Endothelial cell of umbilical vein (primary cell): ENCODE results near the gene RND1. TPM values are rescaled to one million over a fixed set of nuclear protein-coding genes. Genes with fewer than 3 reads are reported as not detected.

ENCODE experiments used
- BruUV-seq: library from RNA; stranded (reverse); fragments of 400-500 nt; replicated peaks from 2 replicates; lab custom pipeline; 2021; lab: Mats Ljungman, UMichigan
- CTCF ChIA-PET: fragments of 300-600, 350-600 bp; sonication (Branson Sonifier 250); formaldehyde crosslinking; loops from one replicate; lab custom pipeline; 2021; ENCODE audit warnings: antibody characterized with exemption, inconsistent platforms; lab: Charles Lee
- POLR2A ChIA-PET: fragments of 300-600, 350-600 bp; sonication (Branson Sonifier 250); formaldehyde crosslinking; loops from one replicate; lab custom pipeline; 2021; ENCODE audit warnings: antibody characterized with exemption, inconsistent platforms; lab: Charles Lee
- DNase-seq: peaks from one replicate; pipeline ENCODE4 v3.0.0-alpha.2; 2011; ENCODE audit warnings: low read depth, low spot score
- FAIRE-seq: peaks from 2 replicates; lab custom pipeline; 2011; peaks lifted over from hg19 to GRCh38; lab: Jason Lieb, UNC
- H2AFZ ChIP-seq: 2 replicates; pipeline ENCODE4 v1.6.0; 2012; ENCODE audit warnings: low read depth, low read length, control low read depth, inconsistent platforms
- H3K27ac ChIP-seq: 2 replicates; pipeline ENCODE4 v1.5.1; 2011; ENCODE audit warnings: low read depth, mild to moderate bottlenecking, control low read depth, low read length, moderate library complexity; ENCODE audit not compliant: insufficient read depth
- H3K27me3 ChIP-seq, 2 experiments: 2 replicates each; pipeline versions ENCODE4 v1.6.0 to v1.6.1; 2011; ENCODE audit warnings: low read length in 2 of 2, mixed read lengths in 1 of 2; ENCODE audit not compliant: control insufficient read depth in 2 of 2, insufficient read depth in 2 of 2
- H3K36me3 ChIP-seq, 2 experiments: 2 replicates in 1 of 2; 3 replicates in 1 of 2; pipeline ENCODE4 v1.5.1; 2011; ENCODE audit warnings: low read length in 2 of 2, mild to moderate bottlenecking in 1 of 2, moderate library complexity in 1 of 2; ENCODE audit not compliant: control insufficient read depth in 2 of 2, insufficient read depth in 2 of 2; ENCODE audit errors: extremely low read depth in 1 of 2
- H3K4me1 ChIP-seq: 3 replicates; pipeline ENCODE4 v1.5.1; 2011; ENCODE audit warnings: mild to moderate bottlenecking, low read length; ENCODE audit not compliant: control insufficient read depth, insufficient read depth; ENCODE audit errors: extremely low read depth
- H3K4me2 ChIP-seq: 2 replicates; pipeline ENCODE4 v1.6.1; 2011; ENCODE audit warnings: low read length, control low read depth, mixed read lengths; ENCODE audit not compliant: insufficient read depth
- H3K4me3 ChIP-seq, 3 experiments: fragments of 200-600 bp in 1 of 3; sonication (generic), shearing (Covaris generic) in 1 of 3; replicated peaks in 1 of 3; 2 replicates each; pipeline ENCODE4 v1.5.1; 2011 to 2016; ENCODE audit warnings: control low read depth in 3 of 3, low read length in 3 of 3, mild to moderate bottlenecking in 2 of 3, inconsistent platforms in 1 of 3, low read depth in 1 of 3, moderate library complexity in 1 of 3; ENCODE audit not compliant: insufficient read depth in 1 of 3
- H3K79me2 ChIP-seq: 2 replicates; pipeline ENCODE4 v1.6.0; 2012; ENCODE audit warnings: low read length, inconsistent platforms; ENCODE audit not compliant: control insufficient read depth, insufficient read depth
- H3K9ac ChIP-seq: replicated peaks from 2 replicates; pipeline ENCODE3; 2011; ENCODE audit warnings: low read length, control low read depth; ENCODE audit not compliant: insufficient read depth; ENCODE audit errors: extremely low read depth
- H3K9me1 ChIP-seq: replicated peaks from 3 replicates; pipeline ENCODE4 v1.6.0; 2011; ENCODE audit warnings: mild to moderate bottlenecking, low read length; ENCODE audit not compliant: control insufficient read depth, insufficient read depth; ENCODE audit errors: extremely low read depth
- H3K9me3 ChIP-seq: replicated peaks from 2 replicates; pipeline ENCODE4 v1.5.1; 2012; ENCODE audit warnings: low read length, inconsistent platforms; ENCODE audit not compliant: control insufficient read depth, insufficient read depth
- H4K20me1 ChIP-seq: replicated peaks from 2 replicates; pipeline ENCODE3; 2011; ENCODE audit warnings: mild to moderate bottlenecking, low read length; ENCODE audit not compliant: control insufficient read depth, insufficient read depth; ENCODE audit errors: extremely low read depth
- EZH2 ChIP-seq: IDR thresholded peaks from 2 replicates; pipeline ENCODE4 v1.6.1; 2012; ENCODE audit warnings: borderline replicate concordance, low read depth, mild to moderate bottlenecking, moderate library complexity, low read length, inconsistent platforms; ENCODE audit not compliant: severe bottlenecking
- FOS ChIP-seq: IDR thresholded peaks from 2 replicates; pipeline ENCODE4 v1.6.1; 2011; ENCODE audit warnings: mild to moderate bottlenecking, low read length, moderate library complexity, borderline replicate concordance; ENCODE audit not compliant: insufficient read depth
- GATA2 ChIP-seq: IDR thresholded peaks from 2 replicates; pipeline ENCODE4 v1.7.0; 2011; ENCODE audit warnings: low read depth, mild to moderate bottlenecking, moderate library complexity, mixed read lengths, low read length; ENCODE audit not compliant: insufficient read length, insufficient read depth
- JUN ChIP-seq: IDR thresholded peaks from 2 replicates; pipeline ENCODE4 v1.6.1; 2011; ENCODE audit warnings: borderline replicate concordance, low read depth; ENCODE audit not compliant: insufficient read length, insufficient read depth
- MYC ChIP-seq: IDR thresholded peaks from one replicate; pipeline ENCODE4 v1.6.1; 2011; ENCODE audit warnings: mild to moderate bottlenecking, low read depth, low read length
- POLR2A ChIP-seq: IDR thresholded peaks from 2 replicates; pipeline ENCODE4 v1.6.1; 2012; ENCODE audit warnings: low read depth, mild to moderate bottlenecking, control low read depth, low read length
- POLR2AphosphoS5 ChIP-seq: IDR thresholded peaks from 2 replicates; pipeline ENCODE4 v1.6.1; 2012; ENCODE audit warnings: low read depth, mild to moderate bottlenecking, control low read depth, low read length, moderate library complexity; ENCODE audit not compliant: insufficient read depth
- dilution Hi-C: fragments of 300-500 bp; cut with MboI; formaldehyde crosslinking; loops from one replicate; pipeline ENCODE4 v1.15.0; 2019; ENCODE audit warnings: low sequenced_read_pairs; ENCODE audit not compliant: extremely low pct_ligation_motif_present
- intact Hi-C: fragments of 100-400 bp; cut with micrococcal nuclease; formaldehyde crosslinking; loops from one replicate; pipeline ENCODE4 v1.10.0; 2022
- polyA plus RNA-seq, 4 experiments: library from polyadenylated mRNA; depleted of rRNA in 3 of 4; stranded (reverse) in 3 of 4; unstranded in 1 of 4; fragments of >200 nt; gene quantifications; 2 replicates each; pipeline versions ENCODE4 v1.2.1 to v1.2.3, GENCODE V29; 2011 to 2012; ENCODE audit warnings: missing spikeins in 1 of 4
- total RNA-seq: library from RNA; stranded (reverse); gene quantifications from 2 replicates; pipeline ENCODE4 v1.2.3, GENCODE V29; 2021
- TF ChIP-seq, protein P1 (sequence below), 2 donors: IDR thresholded peaks; 1 replicate in 1 of 2; 2 replicates in 1 of 2; pipeline ENCODE4 v1.5.1; 2011; ENCODE audit warnings: low read length in 2 of 2, mild to moderate bottlenecking in 2 of 2, moderate library complexity in 2 of 2, control low read depth in 1 of 2, inconsistent platforms in 1 of 2, low read depth in 1 of 2; ENCODE audit not compliant: insufficient read depth in 1 of 2; ENCODE audit errors: extremely low read depth in 1 of 2
- TF ChIP-seq, protein P2 (sequence below): IDR thresholded peaks from 2 replicates; pipeline ENCODE4 v1.6.1; 2011; ENCODE audit not compliant: insufficient read depth, insufficient read length

The RND1 gene
- total and polyA plus RNA-seq, 2 donors (not counting 3 experiments of a cell fraction or from before 2014, with no cell fraction given): 4.0 to 9.9 TPM

DNA sequence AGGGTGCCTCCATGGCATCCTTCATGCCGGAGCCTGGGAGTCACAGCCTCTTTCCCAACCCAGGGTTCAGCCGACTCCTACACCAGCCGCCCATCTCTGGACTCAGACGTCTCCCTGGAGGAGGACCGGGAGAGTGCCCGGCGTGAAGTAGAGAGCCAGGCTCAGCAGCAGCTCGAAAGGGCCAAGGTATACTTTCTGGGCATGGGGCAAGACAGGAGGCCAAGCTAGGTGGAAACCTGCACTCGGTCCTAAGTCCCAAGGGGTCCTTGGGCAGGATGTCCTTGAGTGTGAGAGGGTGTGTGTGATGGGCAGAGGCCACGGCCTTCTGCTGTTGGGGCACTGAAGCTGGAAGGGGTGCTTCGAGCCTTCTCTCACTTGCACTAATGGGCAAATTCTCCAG, 42.4 kb downstream of the RND1 start:
- POLR2A ChIA-PET: no interaction called here
- CTCF ChIA-PET: interaction anchor here (1.0 to 1.4 kb wide), 4 partner anchors 8 to 70 kb away, joined by 3 to 4 read pairs (median 3); no protein-coding TSS in a partner anchor
- intact Hi-C loops: no loop called here
- Histone ChIP-seq H3K9me3 (no peaks in the 10 kb centered on the region), H3K9me1 (no peaks in the 10 kb centered on the region), H3K4me3 (no peak overlapping the region), H3K4me2 (no peak overlapping the region), H3K9ac (no peak overlapping the region), H2AFZ (no peak overlapping the region), H3K4me1 (no peaks in the 10 kb centered on the region), H3K27ac (no peak overlapping the region), H3K79me2 (no peaks in the 10 kb centered on the region), H4K20me1 (no peaks in the 10 kb centered on the region), H3K27me3 (no peaks in the 10 kb centered on the region), H3K36me3 (peaks cover under 1 to 42% of the 10 kb centered on the region in 2 experiments)
- dilution Hi-C loops: no loop called here
- TF ChIP-seq JUN (no peak), POLR2A (no peak), MYC (no peak), GATA2 (no peak)
- DNase-seq (no peak), FAIRE-seq (no peak)
- no TSS peak for BruUV-seq

DNA sequence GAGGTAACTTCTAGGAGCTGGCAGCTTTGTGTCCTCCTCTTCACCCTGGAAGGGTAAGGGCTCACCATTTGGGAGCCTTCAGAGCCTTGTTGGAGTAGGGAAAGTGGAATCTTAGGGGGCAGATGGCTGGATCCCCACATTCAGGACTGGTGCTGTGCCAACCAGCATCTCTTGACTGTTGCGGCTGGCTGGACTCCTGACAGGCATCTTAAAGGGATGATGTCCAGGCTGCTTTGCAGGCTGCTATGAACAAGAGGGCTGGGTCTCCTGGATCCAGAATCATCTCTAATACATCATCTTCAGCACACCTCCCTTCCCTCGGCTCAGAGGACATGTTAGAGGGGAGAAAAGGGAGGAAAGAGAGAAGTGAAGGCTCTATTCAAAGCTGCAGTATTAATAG, 43.0 kb downstream of the RND1 start:
- FAIRE-seq (no peak), DNase-seq (no peak)
- H3K9me1 ChIP-seq: no peaks in the 10 kb centered on the region
- no peak overlapping the region for H3K4me3 ChIP-seq
- CTCF ChIA-PET: interaction anchor here (1.0 to 1.4 kb wide), 4 partner anchors 8 to 69 kb away, joined by 3 to 4 read pairs (median 3); no protein-coding TSS in a partner anchor
- peaks cover 3% of the 10 kb centered on the region for H3K4me1 ChIP-seq
- dilution Hi-C loops: no loop called here
- intact Hi-C loops: no loop called here
- no peaks in the 10 kb centered on the region for H4K20me1 ChIP-seq
- no TSS peak for BruUV-seq
- H3K9ac ChIP-seq: no peak overlapping the region
- H2AFZ ChIP-seq: no peak overlapping the region
- H3K27ac ChIP-seq: no peak overlapping the region
- H3K36me3 ChIP-seq: peaks cover 0 to 36% of the 10 kb centered on the region in 2 experiments
- no peaks in the 10 kb centered on the region for H3K9me3 ChIP-seq
- no peak overlapping the region for H3K4me2 ChIP-seq
- no peak for TF ChIP-seq GATA2
- no peak for TF ChIP-seq POLR2A
- no peak for TF ChIP-seq EZH2
- TF ChIP-seq, protein P1, sequence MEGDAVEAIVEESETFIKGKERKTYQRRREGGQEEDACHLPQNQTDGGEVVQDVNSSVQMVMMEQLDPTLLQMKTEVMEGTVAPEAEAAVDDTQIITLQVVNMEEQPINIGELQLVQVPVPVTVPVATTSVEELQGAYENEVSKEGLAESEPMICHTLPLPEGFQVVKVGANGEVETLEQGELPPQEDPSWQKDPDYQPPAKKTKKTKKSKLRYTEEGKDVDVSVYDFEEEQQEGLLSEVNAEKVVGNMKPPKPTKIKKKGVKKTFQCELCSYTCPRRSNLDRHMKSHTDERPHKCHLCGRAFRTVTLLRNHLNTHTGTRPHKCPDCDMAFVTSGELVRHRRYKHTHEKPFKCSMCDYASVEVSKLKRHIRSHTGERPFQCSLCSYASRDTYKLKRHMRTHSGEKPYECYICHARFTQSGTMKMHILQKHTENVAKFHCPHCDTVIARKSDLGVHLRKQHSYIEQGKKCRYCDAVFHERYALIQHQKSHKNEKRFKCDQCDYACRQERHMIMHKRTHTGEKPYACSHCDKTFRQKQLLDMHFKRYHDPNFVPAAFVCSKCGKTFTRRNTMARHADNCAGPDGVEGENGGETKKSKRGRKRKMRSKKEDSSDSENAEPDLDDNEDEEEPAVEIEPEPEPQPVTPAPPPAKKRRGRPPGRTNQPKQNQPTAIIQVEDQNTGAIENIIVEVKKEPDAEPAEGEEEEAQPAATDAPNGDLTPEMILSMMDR (IDR thresholded peaks at IDR 0.05; ENCODE audit: extremely low read depth in 1 of 2, insufficient read depth in 1 of 2, low read depth in 1 of 2, low read length in 2 of 2): no peak
- no peak for TF ChIP-seq POLR2AphosphoS5
- TF ChIP-seq, protein P2, sequence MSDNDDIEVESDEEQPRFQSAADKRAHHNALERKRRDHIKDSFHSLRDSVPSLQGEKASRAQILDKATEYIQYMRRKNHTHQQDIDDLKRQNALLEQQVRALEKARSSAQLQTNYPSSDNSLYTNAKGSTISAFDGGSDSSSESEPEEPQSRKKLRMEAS: no peak
- TF ChIP-seq FOS: no peak
- POLR2A ChIA-PET: no interaction called here
- H3K27me3 ChIP-seq: no peaks in the 10 kb centered on the region
- H3K79me2 ChIP-seq: no peaks in the 10 kb centered on the region
